ENCODE data around the gene GPR157.
"Not testable (repeated sequence)": the region's sequence is repeated elsewhere in the genome, so short reads cannot be mapped to it uniquely, and the experiment has no call there.

GRCh38 chr1:9123665-9124064, 5.2 kb downstream of the GPR157 start:
- not testable (repeated sequence) for TF ChIP-seq CTCF, POLR2A (IDR thresholded peaks at IDR 0.05)

All from uterus (tissue), 2 donors.